SKM-1 (cell line): ENCODE data around the gene MMRN1.

Experiments
- DNase-seq: peaks from one replicate; lab custom pipeline; 2025; ENCODE audit not compliant: unreplicated experiment; lab: John Stamatoyannopoulos, UW

Gene MMRN1

GRCh38 chr4:89913623-89914022 is 19.0 kb downstream of the MMRN1 start:
- DNase-seq, result no peak

GRCh38 chr4:89914609-89915550 is 20.2 kb downstream of the MMRN1 start:
- DNase-seq, result no peak

- DNase-seq, result no peak
Measured at GRCh38 chr4:89915937-89916336, 21.3 kb downstream of the MMRN1 start.

- DNase-seq, result no peak
Measured at GRCh38 chr4:89922848-89923416, 28.3 kb downstream of the MMRN1 start.

GRCh38 chr4:89928838-89929237 is 34.2 kb downstream of the MMRN1 start:
- DNase-seq, result no peak

GRCh38 chr4:89929425-89930159 is 34.9 kb downstream of the MMRN1 start:
- DNase-seq, result no peak

- DNase-seq, result no peak
Measured at GRCh38 chr4:89939546-89939945, 44.9 kb downstream of the MMRN1 start.

GRCh38 chr4:89939994-89940393 is 45.3 kb downstream of the MMRN1 start:
- no peak for DNase-seq

GRCh38 chr4:89942811-89943210 is 48.2 kb downstream of the MMRN1 start:
- DNase-seq, result no peak

GRCh38 chr4:89949782-89950387 is 55.2 kb downstream of the MMRN1 start:
- DNase-seq, result no peak

- DNase-seq, result no peak
Measured at GRCh38 chr4:89952458-89952857, 57.8 kb downstream of the MMRN1 start.

GRCh38 chr4:89954906-89955695 is 60.4 kb downstream of the MMRN1 start:
- DNase-seq, result no peak

- no peak for DNase-seq
Measured at GRCh38 chr4:89957046-89957926, 62.6 kb downstream of the MMRN1 start.

- no peak for DNase-seq
Measured at GRCh38 chr4:89981789-89982334, 87.2 kb downstream of the MMRN1 start.

- DNase-seq, result no peak
Measured at GRCh38 chr4:89988268-89988667, 93.6 kb downstream of the MMRN1 start.

GRCh38 chr4:89992744-89993143 is 98.1 kb downstream of the MMRN1 start:
- no peak for DNase-seq

- no peak for DNase-seq
Measured at GRCh38 chr4:89994176-89994873, 99.7 kb downstream of the MMRN1 start.

- no peak for DNase-seq
Measured at GRCh38 chr4:89995006-89995405, 100.4 kb downstream of the MMRN1 start.

- no peak for DNase-seq
Measured at GRCh38 chr4:89995814-89996213, 101.2 kb downstream of the MMRN1 start.
